Body of pancreas (tissue), 4 donors: ENCODE results near the gene TAS2R60.

Experiments used
- CTCF ChIP-seq, 7 experiments: fragments of 450-650 bp in 4 of 7; fragments of 200-600 bp in 3 of 7; sonication (generic) in 3 of 7; IDR thresholded peaks; one replicate each; pipeline ENCODE4 v1.5.1; 2016 to 2019; ENCODE audit warnings: antibody characterized with exemption in 7 of 7
- POLR2A ChIP-seq, 3 donors: fragments of 450-650 bp; IDR thresholded peaks; one replicate each; pipeline ENCODE4 v1.6.1; 2016; ENCODE audit warnings: antibody characterized with exemption in 3 of 3, mild to moderate bottlenecking in 2 of 3

GRCh38 chr7:143459359-143459758, 16.1 kb downstream of the TAS2R60 start:
- no peak for TF ChIP-seq POLR2A (IDR thresholded peaks at IDR 0.05)
- TF ChIP-seq CTCF (IDR thresholded peaks at IDR 0.05) = no peak
